A673 (cell line): ENCODE data around the gene SLC3A2. TPM values are rescaled to one million over a fixed set of nuclear protein-coding genes. Genes with fewer than 3 reads are reported as not detected.

Source experiments
- BruUV-seq: library from RNA; stranded (reverse); fragments of 400-500 nt; replicated peaks from 2 replicates; lab custom pipeline; 2021; lab: Mats Ljungman, UMichigan
- CTCF ChIA-PET: fragments of 300-600 bp; sonication (Branson Sonifier 250); formaldehyde crosslinking; loops from one replicate; lab custom pipeline; 2022; ENCODE audit warnings: antibody characterized with exemption; lab: Charles Lee
- POLR2A ChIA-PET: fragments of 300-600 bp; sonication (Branson Sonifier 250); formaldehyde crosslinking; loops from one replicate; lab custom pipeline; 2022; ENCODE audit warnings: antibody characterized with exemption; ENCODE audit not compliant: low non-redundant PET; lab: Charles Lee
- DNase-seq: peaks from one replicate; pipeline ENCODE4 v3.0.0-alpha.2; 2015; ENCODE audit warnings: low spot score
- H3K27ac ChIP-seq: fragments of 200-600 bp; sonication (generic); 2 replicates; pipeline ENCODE4 v1.5.1; 2016; ENCODE audit warnings: mixed run types, low read depth, mild to moderate bottlenecking, mixed read lengths, antibody characterized with exemption, low read length; ENCODE audit not compliant: poor library complexity, severe bottlenecking
- H3K27me3 ChIP-seq: fragments of 200-600 bp; sonication (generic); replicated peaks from 2 replicates; pipeline ENCODE4 v1.6.1; 2017; ENCODE audit warnings: mixed run types, low read depth, mild to moderate bottlenecking, mixed read lengths, antibody characterized with exemption, low read length; ENCODE audit not compliant: insufficient read depth, poor library complexity
- H3K36me3 ChIP-seq: fragments of 200-600 bp; sonication (generic); 2 replicates; pipeline ENCODE4 v1.6.1; 2016; ENCODE audit warnings: mixed run types, mild to moderate bottlenecking, mixed read lengths, antibody characterized with exemption, low read length; ENCODE audit not compliant: insufficient read depth, poor library complexity, severe bottlenecking
- H3K4me1 ChIP-seq: fragments of 200-600 bp; sonication (generic); 2 replicates; pipeline ENCODE4 v1.6.1; 2017; ENCODE audit warnings: mixed run types, mild to moderate bottlenecking, mixed read lengths, antibody characterized with exemption, low read length; ENCODE audit not compliant: insufficient read depth, poor library complexity, severe bottlenecking
- H3K4me3 ChIP-seq: fragments of 200-600 bp; sonication (generic); 2 replicates; pipeline ENCODE4 v1.5.1; 2016; ENCODE audit warnings: low read depth, mixed run types, mild to moderate bottlenecking, mixed read lengths, low read length; ENCODE audit not compliant: poor library complexity, severe bottlenecking
- H3K9me3 ChIP-seq: fragments of 200-600 bp; sonication (generic); 2 replicates; pipeline ENCODE4 v1.6.1; 2016; ENCODE audit warnings: mixed run types, low read depth, mild to moderate bottlenecking, mixed read lengths, antibody characterized with exemption, low read length; ENCODE audit not compliant: poor library complexity, severe bottlenecking
- CTCF ChIP-seq: fragments of 300-800, 200-600 bp; sonication (generic); conservative IDR thresholded peaks from 2 replicates; pipeline ENCODE4 v1.5.1; 2017; ENCODE audit warnings: low read depth, mild to moderate bottlenecking, antibody characterized with exemption, low read length, moderate library complexity, mixed read lengths
- EZH2 ChIP-seq: fragments of 200-600 bp; sonication (generic); IDR thresholded peaks from 2 replicates; pipeline ENCODE4 v1.6.1; 2017; ENCODE audit warnings: borderline replicate concordance, low read depth, mild to moderate bottlenecking, mixed read lengths, antibody characterized with exemption, low read length; ENCODE audit not compliant: poor library complexity, severe bottlenecking
- intact Hi-C: fragments of 100-400 bp; cut with micrococcal nuclease; formaldehyde crosslinking; loops from one replicate; pipeline ENCODE4 v1.10.0; 2022; ENCODE audit not compliant: unreplicated experiment
- total RNA-seq: library from RNA; stranded (reverse); gene quantifications from 2 replicates; pipeline ENCODE4 v1.2.3, GENCODE V29; 2021

The SLC3A2 gene
- total RNA-seq, 1 experiment from 2014 or later = 511 TPM

- Histone ChIP-seq H3K36me3 (no peaks in the 10 kb centered on the region), H3K4me3 (no peak overlapping the region), H3K27ac (no peak overlapping the region), H3K4me1 (peaks cover 13% of the 10 kb centered on the region), H3K27me3 (no peaks in the 10 kb centered on the region), H3K9me3 (no peaks in the 10 kb centered on the region)
- CTCF ChIA-PET = no interaction called here
- POLR2A ChIA-PET = no interaction called here
- TF ChIP-seq EZH2 (no peak), CTCF (no peak)
- intact Hi-C loops = loop anchor here (5.0 kb wide), 1 partner anchor 57 kb away; the partner anchor contains the start of gene TMEM179B
- BruUV-seq = no TSS peak
- no peak for DNase-seq
Measured at GRCh38 chr11:62844154-62844553, 36.5 kb upstream of the SLC3A2 start.

- Histone ChIP-seq H3K4me1 (peaks cover 13% of the 10 kb centered on the region), H3K9me3 (no peaks in the 10 kb centered on the region), H3K27ac (no peak overlapping the region), H3K27me3 (no peaks in the 10 kb centered on the region), H3K4me3 (no peak overlapping the region), H3K36me3 (peaks cover 1% of the 10 kb centered on the region)
- TF ChIP-seq CTCF (no peak), EZH2 (no peak)
- BruUV-seq = no TSS peak
- ChIA-PET CTCF (no interaction called here), POLR2A (no interaction called here)
- intact Hi-C loops = no loop called here
- DNase-seq = no peak
Measured at GRCh38 chr11:62846177-62846576, 34.5 kb upstream of the SLC3A2 start.

GRCh38 chr11:62847767-62848314 is 32.9 kb upstream of the SLC3A2 start:
- H3K27me3 ChIP-seq = no peaks in the 10 kb centered on the region
- TF ChIP-seq EZH2 = no peak
- TF ChIP-seq CTCF = no peak
- peaks cover 18% of the 10 kb centered on the region for H3K36me3 ChIP-seq
- no TSS peak for BruUV-seq
- intact Hi-C loops = no loop called here
- H3K4me1 ChIP-seq = peaks cover 6% of the 10 kb centered on the region
- H3K27ac ChIP-seq = no peak overlapping the region
- no peaks in the 10 kb centered on the region for H3K9me3 ChIP-seq
- no peak for DNase-seq
- ChIA-PET CTCF (no interaction called here), POLR2A (interaction anchor here (0.5 to 0.7 kb wide), 2 partner anchors 9 to 49 kb away, joined by 4 to 13 read pairs; no protein-coding TSS in a partner anchor)
- no peak overlapping the region for H3K4me3 ChIP-seq
